Measurements from ENCODE around the gene KMT5C. TPM values are rescaled to one million over a fixed set of nuclear protein-coding genes. Genes with fewer than 3 reads are reported as not detected.

KMT5C gene
- polyA plus RNA-seq, 3 donors = 0.89 to 26.9 (median 1.5) TPM

DNA sequence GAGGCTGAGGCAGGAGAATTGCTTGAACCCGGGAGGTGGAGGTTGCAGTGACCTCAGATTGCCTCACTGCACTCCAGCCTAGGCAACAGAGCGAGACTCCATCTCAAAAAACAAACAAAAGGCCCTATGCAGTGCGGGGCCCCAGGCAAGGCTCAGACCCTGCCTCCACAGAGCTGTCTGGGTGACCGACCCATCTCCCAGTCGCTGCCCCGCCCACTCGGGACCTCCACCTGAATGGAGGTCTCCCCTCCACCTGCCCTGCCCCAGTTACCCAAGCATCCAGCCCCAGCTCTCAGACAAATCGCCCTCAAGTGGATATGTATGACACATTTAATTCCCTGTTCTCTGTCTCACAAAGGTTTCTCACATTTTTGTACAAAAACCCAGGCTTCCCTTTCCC is 25.6 kb downstream of the KMT5C start:
- Histone ChIP-seq H3K4me1 (ENCODE audit: control insufficient read depth in 1 of 2, insufficient read depth in 2 of 2, low read length in 2 of 2) (peaks cover 4 to 6% of the 10 kb centered on the region in 2 donors), H3K9me3 (replicated peaks in 1 of 2; ENCODE audit: control insufficient read depth in 1 of 2, insufficient read depth in 1 of 2, low read length in 2 of 2) (peaks cover 0 to 2% of the 10 kb centered on the region in 2 donors), H3K27me3 (ENCODE audit: control insufficient read depth in 2 of 2, insufficient read depth in 2 of 2, low read length in 2 of 2) (peaks cover 19 to 24% of the 10 kb centered on the region in 2 donors), H4K20me1 (ENCODE audit: insufficient read depth, low read length) (no peaks in the 10 kb centered on the region), H3K36me3 (replicated peaks in 1 of 2; ENCODE audit: control insufficient read depth in 1 of 2, insufficient read depth in 2 of 2, low read length in 2 of 2) (no peaks in the 10 kb centered on the region), H3K4me3 (replicated peaks in 1 of 3; ENCODE audit: low read depth in 2 of 3, low read length in 3 of 3) (no peak overlapping the region), H2AFZ (ENCODE audit: insufficient read depth, low read depth, low read length, poor library complexity, severe bottlenecking) (no peak overlapping the region), H3K9ac (ENCODE audit: insufficient read depth, low read length, poor library complexity, severe bottlenecking) (no peak overlapping the region), H3K79me2 (ENCODE audit: insufficient read depth, low read length) (no peaks in the 10 kb centered on the region), H3K27ac (ENCODE audit: low read depth in 1 of 2, low read length in 2 of 2) (no peak overlapping the region), H3K4me2 (replicated peaks; ENCODE audit: extremely low read depth, low read length, poor library complexity, severe bottlenecking) (no peak overlapping the region)
- Mint-ChIP-seq H3K27ac (no peak overlapping the region), H3K4me3 (no peak overlapping the region), H3K4me1 (peaks cover 3% of the 10 kb centered on the region), H3K27me3 (ENCODE audit: low read depth in 3 of 3) (peaks cover 18 to 38% (median 31%) of the 10 kb centered on the region in 3 donors), H3K36me3 (no peaks in the 10 kb centered on the region), H3K9me3 (peaks cover 0 to 12% (median 2%) of the 10 kb centered on the region in 7 donors)
- WGBS (ENCODE audit: insufficient coverage) = 97% methylated on average over 7 of the region's 8 CpGs
- intact Hi-C loops (cut with micrococcal nuclease) = no loop called here
- no peak for DNase-seq
- TF ChIP-seq, protein P1, sequence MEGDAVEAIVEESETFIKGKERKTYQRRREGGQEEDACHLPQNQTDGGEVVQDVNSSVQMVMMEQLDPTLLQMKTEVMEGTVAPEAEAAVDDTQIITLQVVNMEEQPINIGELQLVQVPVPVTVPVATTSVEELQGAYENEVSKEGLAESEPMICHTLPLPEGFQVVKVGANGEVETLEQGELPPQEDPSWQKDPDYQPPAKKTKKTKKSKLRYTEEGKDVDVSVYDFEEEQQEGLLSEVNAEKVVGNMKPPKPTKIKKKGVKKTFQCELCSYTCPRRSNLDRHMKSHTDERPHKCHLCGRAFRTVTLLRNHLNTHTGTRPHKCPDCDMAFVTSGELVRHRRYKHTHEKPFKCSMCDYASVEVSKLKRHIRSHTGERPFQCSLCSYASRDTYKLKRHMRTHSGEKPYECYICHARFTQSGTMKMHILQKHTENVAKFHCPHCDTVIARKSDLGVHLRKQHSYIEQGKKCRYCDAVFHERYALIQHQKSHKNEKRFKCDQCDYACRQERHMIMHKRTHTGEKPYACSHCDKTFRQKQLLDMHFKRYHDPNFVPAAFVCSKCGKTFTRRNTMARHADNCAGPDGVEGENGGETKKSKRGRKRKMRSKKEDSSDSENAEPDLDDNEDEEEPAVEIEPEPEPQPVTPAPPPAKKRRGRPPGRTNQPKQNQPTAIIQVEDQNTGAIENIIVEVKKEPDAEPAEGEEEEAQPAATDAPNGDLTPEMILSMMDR (IDR thresholded peaks at IDR 0.05) = no peak

- Histone ChIP-seq H3K9ac (ENCODE audit: insufficient read depth, low read length, poor library complexity, severe bottlenecking) (no peak overlapping the region), H3K79me2 (ENCODE audit: insufficient read depth, low read length) (no peaks in the 10 kb centered on the region), H3K36me3 (replicated peaks in 1 of 2; ENCODE audit: control insufficient read depth in 1 of 2, insufficient read depth in 2 of 2, low read length in 2 of 2) (no peaks in the 10 kb centered on the region), H3K27me3 (ENCODE audit: control insufficient read depth in 2 of 2, insufficient read depth in 2 of 2, low read length in 2 of 2) (peaks cover 25 to 31% of the 10 kb centered on the region in 2 donors), H3K9me3 (replicated peaks in 1 of 2; ENCODE audit: control insufficient read depth in 1 of 2, insufficient read depth in 1 of 2, low read length in 2 of 2) (peaks cover 1 to 2% of the 10 kb centered on the region in 2 donors), H3K4me3 (replicated peaks in 1 of 3; ENCODE audit: low read depth in 2 of 3, low read length in 3 of 3) (no peak overlapping the region), H4K20me1 (ENCODE audit: insufficient read depth, low read length) (no peaks in the 10 kb centered on the region), H2AFZ (ENCODE audit: insufficient read depth, low read depth, low read length, poor library complexity, severe bottlenecking) (no peak overlapping the region), H3K27ac (ENCODE audit: low read depth in 1 of 2, low read length in 2 of 2) (no peak overlapping the region), H3K4me1 (ENCODE audit: control insufficient read depth in 1 of 2, insufficient read depth in 2 of 2, low read length in 2 of 2) (peaks cover 4 to 6% of the 10 kb centered on the region in 2 donors), H3K4me2 (replicated peaks; ENCODE audit: extremely low read depth, low read length, poor library complexity, severe bottlenecking) (no peak overlapping the region)
- Mint-ChIP-seq H3K36me3 (peaks cover 0 to 3% of the 10 kb centered on the region in 2 donors), H3K27me3 (ENCODE audit: low read depth in 3 of 3) (peaks cover 24 to 44% (median 38%) of the 10 kb centered on the region in 3 donors), H3K27ac (no peak overlapping the region), H3K9me3 (peaks cover 0 to 15% (median 5%) of the 10 kb centered on the region in 7 donors), H3K4me3 (no peak overlapping the region), H3K4me1 (peaks cover 5% of the 10 kb centered on the region)
- intact Hi-C loops (cut with micrococcal nuclease) = no loop called here
- WGBS (ENCODE audit: insufficient coverage) = 81% methylated on average over 16 of the region's 19 CpGs
- TF ChIP-seq, protein P1 (IDR thresholded peaks at IDR 0.05) = no peak
- DNase-seq = no peak
Measured at GRCh38 chr19:55365964-55366363, 26.3 kb downstream of the KMT5C start.
